Measurements from ENCODE around the gene CST9.
"Not testable (repeated sequence)": the region's sequence is repeated elsewhere in the genome, so short reads cannot be mapped to it uniquely, and the experiment has no call there.

- not testable (repeated sequence) for TF ChIP-seq CTCF (IDR thresholded peaks at IDR 0.05; ENCODE audit: low read length); EZH2 (IDR thresholded peaks at IDR 0.05; ENCODE audit: borderline replicate concordance, low read length)
Observed at GRCh38 chr20:23581833-23582232, 23.9 kb downstream of the CST9 start.

Data from OCI-LY1 (cell line).